ENCODE measurements around the gene PLAAT5. TPM values are rescaled to one million over a fixed set of nuclear protein-coding genes. Genes with fewer than 3 reads are reported as not detected.
A peak's percentile ranks its signal among the peaks of the same experiment; 100 is the strongest.

PLAAT5 gene
- polyA plus RNA-seq, 3 donors from 2014 or later: 0.63 to 3.8 (median 1.5) TPM

- Mint-ChIP-seq H3K9me3 (peaks cover 0 to 6% (median 0%) of the 10 kb centered on the region in 6 donors), H3K36me3 (peaks cover 0 to 3% (median 0%) of the 10 kb centered on the region in 3 donors), H3K27me3 (ENCODE audit: low read depth in 3 of 3) (peaks cover 0 to 14% (median 7%) of the 10 kb centered on the region in 3 donors), H3K4me3 (peak overlapping the region; percentile 44 to 94 (median 65)), H3K27ac (peak overlapping the region in 1 of 6 donors; percentile 61), H3K4me1 (peaks cover 7 to 17% of the 10 kb centered on the region in 2 donors)
- no peak for DNase-seq
Observed at GRCh38 chr11:63491636-63492372, 837 bp upstream of the PLAAT5 start.

GRCh38 chr11:63491240-63491587 lies 247 bp upstream of the PLAAT5 start:
- Mint-ChIP-seq H3K27me3 (ENCODE audit: low read depth in 3 of 3) (peaks cover 0 to 14% (median 7%) of the 10 kb centered on the region in 3 donors), H3K4me1 (peaks cover 7 to 17% of the 10 kb centered on the region in 2 donors), H3K4me3 (peak overlapping the region; percentile 84 to 94 (median 87)), H3K27ac (peak overlapping the region in 3 of 6 donors; percentile 57 to 63 (median 61)), H3K9me3 (peaks cover 0 to 6% (median 0%) of the 10 kb centered on the region in 6 donors), H3K36me3 (peaks cover 0 to 3% (median 0%) of the 10 kb centered on the region in 3 donors)
- DNase-seq: no peak

GRCh38 chr11:63489879-63490278 lies 1.1 kb downstream of the PLAAT5 start:
- H3K4me1 Mint-ChIP-seq: peaks cover 7 to 17% of the 10 kb centered on the region in 2 donors
- H3K27ac Mint-ChIP-seq: no peak overlapping the region

GRCh38 chr11:63488789-63489188 lies 2.2 kb downstream of the PLAAT5 start:
- Mint-ChIP-seq H3K9me3 (peaks cover 2 to 12% (median 4%) of the 10 kb centered on the region in 6 donors), H3K4me1 (peaks cover 7 to 17% of the 10 kb centered on the region in 2 donors), H3K4me3 (no peak overlapping the region), H3K27me3 (ENCODE audit: low read depth in 3 of 3) (peaks cover 3 to 9% (median 4%) of the 10 kb centered on the region in 3 donors), H3K27ac (peak overlapping the region in 1 of 6 donors; percentile 9), H3K36me3 (peaks cover 0 to 8% (median 7%) of the 10 kb centered on the region in 3 donors)
- DNase-seq: no peak

More at GRCh38 chr11:63489879-63490278, 1.1 kb downstream of the PLAAT5 start:
- no peak for DNase-seq
- Mint-ChIP-seq H3K27me3 (ENCODE audit: low read depth in 3 of 3) (peaks cover 0 to 14% (median 4%) of the 10 kb centered on the region in 3 donors), H3K4me3 (peak overlapping the region; percentile 6 to 80 (median 64)), H3K9me3 (peaks cover 2 to 7% (median 4%) of the 10 kb centered on the region in 6 donors), H3K36me3 (peaks cover 0 to 6% (median 6%) of the 10 kb centered on the region in 3 donors)

DNA sequence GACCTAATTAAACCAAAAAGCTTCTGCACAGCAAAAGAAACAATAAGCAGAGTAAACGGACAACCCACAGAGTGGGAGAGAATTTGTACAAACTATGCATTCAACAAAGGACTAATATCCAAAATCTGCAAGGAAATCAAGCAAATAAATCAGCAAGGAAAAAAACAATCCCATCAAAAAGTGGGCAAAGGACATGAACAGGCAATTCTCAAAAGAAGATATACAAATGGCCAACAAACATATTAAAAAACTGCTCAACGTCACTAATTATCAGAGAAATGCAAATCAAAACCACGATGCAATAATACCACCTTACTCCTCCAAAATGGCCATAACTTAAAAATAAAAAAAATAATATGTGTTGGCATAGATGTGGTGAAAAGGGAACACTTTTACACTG lies 5.2 kb downstream of the PLAAT5 start:
- no peak overlapping the region for H3K4me3 Mint-ChIP-seq
- H3K4me1 Mint-ChIP-seq: no peaks in the 10 kb centered on the region
- no peak overlapping the region for H3K27ac Mint-ChIP-seq
- peaks cover 0 to 8% (median 8%) of the 10 kb centered on the region in 3 donors for H3K36me3 Mint-ChIP-seq
- peaks cover 2 to 4% (median 3%) of the 10 kb centered on the region in 3 donors for H3K27me3 Mint-ChIP-seq (ENCODE audit: low read depth in 3 of 3)
- no peak for DNase-seq
- peaks cover 2 to 14% (median 4%) of the 10 kb centered on the region in 6 donors for H3K9me3 Mint-ChIP-seq

- no peak for DNase-seq
- peaks cover 1 to 15% (median 10%) of the 10 kb centered on the region in 6 donors for H3K9me3 Mint-ChIP-seq
- no peaks in the 10 kb centered on the region for H3K4me1 Mint-ChIP-seq
- peaks cover 4 to 10% (median 8%) of the 10 kb centered on the region in 3 donors for H3K36me3 Mint-ChIP-seq
- H3K4me3 Mint-ChIP-seq: no peak overlapping the region
- peaks cover 2 to 3% (median 2%) of the 10 kb centered on the region in 3 donors for H3K27me3 Mint-ChIP-seq (ENCODE audit: low read depth in 3 of 3)
- H3K27ac Mint-ChIP-seq: peak overlapping the region in 1 of 6 donors; percentile 62
Observed at GRCh38 chr11:63480039-63480438, 10.9 kb downstream of the PLAAT5 start.

DNA sequence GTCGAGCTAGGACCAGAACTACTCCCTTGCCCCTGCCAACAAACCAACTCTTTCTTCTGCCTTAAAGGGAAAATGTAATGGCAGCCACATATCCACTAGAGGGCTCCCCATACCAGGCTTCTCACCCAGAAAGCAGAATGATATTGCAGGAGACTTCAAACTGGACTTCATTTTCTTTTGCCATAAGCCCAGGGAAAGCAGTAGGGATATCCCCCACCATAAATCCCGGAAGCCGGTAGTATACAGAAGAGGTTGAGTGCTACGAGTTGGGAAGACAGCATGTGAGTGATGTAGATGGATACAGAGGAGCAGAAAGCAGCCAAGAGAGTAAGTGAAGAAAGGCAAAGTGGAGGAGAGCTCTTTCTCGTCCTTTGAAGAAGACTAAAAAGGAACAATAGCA lies 12.1 kb downstream of the PLAAT5 start:
- no peak overlapping the region for H3K27ac Mint-ChIP-seq
- no peaks in the 10 kb centered on the region for H3K4me1 Mint-ChIP-seq
- peaks cover 0 to 9% (median 8%) of the 10 kb centered on the region in 6 donors for H3K9me3 Mint-ChIP-seq
- peaks cover 4 to 7% (median 5%) of the 10 kb centered on the region in 3 donors for H3K36me3 Mint-ChIP-seq
- DNase-seq: peak; percentile 62 to 73 (median 68)
- H3K27me3 Mint-ChIP-seq (ENCODE audit: low read depth in 3 of 3): peaks cover 0 to 4% (median 2%) of the 10 kb centered on the region in 3 donors
- H3K4me3 Mint-ChIP-seq: no peak overlapping the region

- H3K4me3 Mint-ChIP-seq: no peak overlapping the region
- H3K4me1 Mint-ChIP-seq: no peaks in the 10 kb centered on the region
- peaks cover 0 to 9% (median 8%) of the 10 kb centered on the region in 6 donors for H3K9me3 Mint-ChIP-seq
- peaks cover 0 to 4% (median 2%) of the 10 kb centered on the region in 3 donors for H3K27me3 Mint-ChIP-seq (ENCODE audit: low read depth in 3 of 3)
- no peak overlapping the region for H3K27ac Mint-ChIP-seq
- peaks cover 4 to 5% (median 5%) of the 10 kb centered on the region in 3 donors for H3K36me3 Mint-ChIP-seq
- DNase-seq: no peak
Observed at GRCh38 chr11:63476618-63477017, 14.3 kb downstream of the PLAAT5 start.

DNA sequence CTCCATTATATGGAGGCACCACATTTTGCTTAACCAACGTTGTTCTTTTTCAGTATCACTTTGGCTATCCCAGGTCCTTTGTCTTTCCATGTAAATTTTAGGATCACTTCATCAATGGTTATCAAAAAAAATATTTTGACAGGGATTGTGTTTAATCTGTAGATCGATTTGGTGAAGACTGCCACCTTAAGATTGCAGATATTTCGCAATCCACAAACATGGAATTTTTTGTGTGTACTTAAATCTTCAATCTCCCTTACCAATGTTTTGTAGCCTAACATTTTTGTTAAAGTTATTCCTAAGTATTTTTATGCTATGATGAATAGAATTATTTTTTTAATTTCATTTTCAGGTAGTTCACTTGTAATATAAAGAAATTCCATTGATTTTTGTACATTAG lies 18.6 kb downstream of the PLAAT5 start:
- H3K9me3 Mint-ChIP-seq: peaks cover 1 to 24% (median 11%) of the 10 kb centered on the region in 6 donors

DNA sequence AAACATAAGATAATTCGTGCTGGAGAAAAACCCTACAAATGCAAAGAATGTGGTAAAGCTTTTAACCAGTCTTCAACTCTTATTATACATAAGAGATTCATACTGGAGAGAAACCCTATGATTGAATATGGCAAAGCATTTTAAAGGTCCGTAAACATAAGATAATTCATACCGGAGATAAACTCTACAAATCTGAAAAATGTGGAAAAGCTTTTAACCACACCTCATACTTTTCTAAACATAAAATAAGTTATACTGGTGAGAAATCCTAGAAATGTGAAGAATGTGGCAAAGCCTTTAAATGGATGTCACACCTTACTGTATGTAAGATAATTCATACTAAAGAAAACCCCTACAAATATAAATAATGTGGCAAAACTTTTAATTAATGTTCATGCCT lies 20.7 kb downstream of the PLAAT5 start:
- Mint-ChIP-seq H3K27ac (no peak overlapping the region), H3K27me3 (ENCODE audit: low read depth in 3 of 3) (peaks cover 4 to 7% (median 4%) of the 10 kb centered on the region in 3 donors), H3K4me3 (no peak overlapping the region), H3K4me1 (no peaks in the 10 kb centered on the region), H3K36me3 (peaks cover 0 to 4% (median 0%) of the 10 kb centered on the region in 3 donors), H3K9me3 (peaks cover 1 to 15% (median 5%) of the 10 kb centered on the region in 6 donors)
- DNase-seq: no peak

More for the DNA sequence above, 18.6 kb downstream of the PLAAT5 start:
- Mint-ChIP-seq H3K27me3 (ENCODE audit: low read depth in 3 of 3) (peaks cover 4 to 7% (median 4%) of the 10 kb centered on the region in 3 donors), H3K36me3 (peaks cover 4 to 10% (median 5%) of the 10 kb centered on the region in 3 donors), H3K4me3 (no peak overlapping the region), H3K4me1 (no peaks in the 10 kb centered on the region), H3K27ac (no peak overlapping the region)
- no peak for DNase-seq

- peak overlapping the region in 1 of 6 donors; percentile 73 for H3K27ac Mint-ChIP-seq
- no peaks in the 10 kb centered on the region for H3K9me3 Mint-ChIP-seq
- no peak overlapping the region for H3K4me3 Mint-ChIP-seq
- H3K36me3 Mint-ChIP-seq: no peaks in the 10 kb centered on the region
- H3K27me3 Mint-ChIP-seq (ENCODE audit: low read depth in 3 of 3): peaks cover 0 to 2% (median 2%) of the 10 kb centered on the region in 3 donors
- no peaks in the 10 kb centered on the region for H3K4me1 Mint-ChIP-seq
- DNase-seq: no peak
Observed at GRCh38 chr11:63462137-63462536, 28.8 kb downstream of the PLAAT5 start.

DNA sequence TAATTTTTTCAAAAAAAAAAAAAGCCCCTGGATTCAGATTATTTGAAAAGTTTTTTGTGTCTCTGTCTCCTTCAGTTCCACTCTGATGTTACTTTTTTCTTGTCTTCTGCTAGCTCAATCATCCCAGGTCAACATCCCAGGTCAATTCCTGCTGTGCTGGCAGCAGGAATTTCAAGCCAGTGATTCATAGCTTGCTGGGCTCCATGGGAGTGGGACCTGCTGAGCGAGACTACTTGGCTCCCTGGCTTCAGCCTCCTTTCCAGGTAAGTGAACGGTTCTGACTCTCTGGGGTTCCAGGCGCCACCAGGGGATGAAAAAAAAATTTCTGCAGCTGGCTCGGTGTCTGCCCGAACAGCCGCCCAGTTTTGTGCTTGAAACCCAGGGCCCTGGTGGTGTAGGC lies 31.4 kb downstream of the PLAAT5 start:
- Mint-ChIP-seq H3K4me1 (no peaks in the 10 kb centered on the region), H3K27me3 (ENCODE audit: low read depth in 3 of 3) (peaks cover under 1 to 7% (median 2%) of the 10 kb centered on the region in 3 donors), H3K4me3 (no peak overlapping the region), H3K9me3 (no peaks in the 10 kb centered on the region), H3K27ac (no peak overlapping the region), H3K36me3 (no peaks in the 10 kb centered on the region)
- DNase-seq: no peak

GRCh38 chr11:63448646-63449045 lies 42.3 kb downstream of the PLAAT5 start:
- no peak for DNase-seq
- Mint-ChIP-seq H3K36me3 (no peaks in the 10 kb centered on the region), H3K9me3 (no peaks in the 10 kb centered on the region), H3K4me1 (peaks cover 11 to 20% of the 10 kb centered on the region in 2 donors), H3K27me3 (ENCODE audit: low read depth in 3 of 3) (peaks cover 3 to 11% (median 9%) of the 10 kb centered on the region in 3 donors), H3K27ac (no peak overlapping the region), H3K4me3 (no peak overlapping the region)

- Mint-ChIP-seq H3K4me1 (peaks cover 11 to 20% of the 10 kb centered on the region in 2 donors), H3K27me3 (ENCODE audit: low read depth in 3 of 3) (peaks cover 0 to 7% (median 4%) of the 10 kb centered on the region in 3 donors), H3K27ac (no peak overlapping the region), H3K36me3 (no peaks in the 10 kb centered on the region), H3K9me3 (peaks cover 0 to 2% (median 0%) of the 10 kb centered on the region in 6 donors), H3K4me3 (no peak overlapping the region)
- no peak for DNase-seq
Observed at GRCh38 chr11:63445720-63446119, 45.2 kb downstream of the PLAAT5 start.

All from immature natural killer cell (primary cell).